Muscle of arm (tissue), 12 donors: ENCODE measurements around the gene THRAP3. TPM values are rescaled to one million over a fixed set of nuclear protein-coding genes. Genes with fewer than 3 reads are reported as not detected.

ENCODE experiments used
- DNase-seq: peaks from one replicate; pipeline ENCODE4 v3.0.0-alpha.2; 2013
- polyA plus RNA-seq, 12 donors: library from polyadenylated mRNA; unstranded; fragments of 120-200 nt; gene quantifications; one replicate each; pipeline ENCODE4 v1.2.1, GENCODE V29; 2013; ENCODE audit not compliant: insufficient read length in 12 of 12

THRAP3 gene
- polyA plus RNA-seq, 12 donors = 96.0 to 157 (median 105) TPM; not detected in 1

- DNase-seq = no peak
Observed at GRCh38 chr1:36297062-36297461, 72.8 kb downstream of the THRAP3 start.

GRCh38 chr1:36298640-36299039 lies 74.4 kb downstream of the THRAP3 start:
- DNase-seq = no peak

- DNase-seq = no peak
Observed at GRCh38 chr1:36300526-36300925, 76.3 kb downstream of the THRAP3 start.

- no peak for DNase-seq
Observed at GRCh38 chr1:36301220-36301619, 77.0 kb downstream of the THRAP3 start.

- DNase-seq = no peak
Observed at GRCh38 chr1:36303244-36303643, 79.0 kb downstream of the THRAP3 start.

GRCh38 chr1:36303650-36304360 lies 79.6 kb downstream of the THRAP3 start:
- no peak for DNase-seq

- DNase-seq = no peak
Observed at GRCh38 chr1:36304521-36304920, 80.3 kb downstream of the THRAP3 start.

- no peak for DNase-seq
Observed at GRCh38 chr1:36304970-36305914, 81.0 kb downstream of the THRAP3 start.

GRCh38 chr1:36305915-36306209 lies 81.6 kb downstream of the THRAP3 start:
- no peak for DNase-seq

GRCh38 chr1:36306210-36306901 lies 82.1 kb downstream of the THRAP3 start, which contains the start of gene SH3D21:
Gene SH3D21 (plus strand): TSS chr1:36306368. CDS start chr1:36306421, 53 bp downstream.
- DNase-seq = no peak

GRCh38 chr1:36306902-36307456 lies 82.7 kb downstream of the THRAP3 start:
- peak; percentile 92 for DNase-seq

- DNase-seq = no peak
Observed at GRCh38 chr1:36307601-36308330, 83.5 kb downstream of the THRAP3 start.

- DNase-seq = no peak
Observed at GRCh38 chr1:36309397-36309796, 85.2 kb downstream of the THRAP3 start.

- DNase-seq = no peak
Observed at GRCh38 chr1:36320291-36320761, 96.1 kb downstream of the THRAP3 start.

GRCh38 chr1:36320767-36321118 lies 96.5 kb downstream of the THRAP3 start:
- DNase-seq = no peak

- DNase-seq = peak; percentile 94
Observed at GRCh38 chr1:36321119-36321951, 97.1 kb downstream of the THRAP3 start.

GRCh38 chr1:36322041-36322785 lies 98.0 kb downstream of the THRAP3 start:
- DNase-seq = no peak

- DNase-seq = peak; percentile 66
Observed at GRCh38 chr1:36322786-36323635, 98.8 kb downstream of the THRAP3 start.
